ENCODE measurements around the gene BOK.
"Not testable (repeated sequence)": the region's sequence is repeated elsewhere in the genome, so short reads cannot be mapped to it uniquely, and the experiment has no call there.

The BOK gene, protein sequence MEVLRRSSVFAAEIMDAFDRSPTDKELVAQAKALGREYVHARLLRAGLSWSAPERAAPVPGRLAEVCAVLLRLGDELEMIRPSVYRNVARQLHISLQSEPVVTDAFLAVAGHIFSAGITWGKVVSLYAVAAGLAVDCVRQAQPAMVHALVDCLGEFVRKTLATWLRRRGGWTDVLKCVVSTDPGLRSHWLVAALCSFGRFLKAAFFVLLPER

DNA sequence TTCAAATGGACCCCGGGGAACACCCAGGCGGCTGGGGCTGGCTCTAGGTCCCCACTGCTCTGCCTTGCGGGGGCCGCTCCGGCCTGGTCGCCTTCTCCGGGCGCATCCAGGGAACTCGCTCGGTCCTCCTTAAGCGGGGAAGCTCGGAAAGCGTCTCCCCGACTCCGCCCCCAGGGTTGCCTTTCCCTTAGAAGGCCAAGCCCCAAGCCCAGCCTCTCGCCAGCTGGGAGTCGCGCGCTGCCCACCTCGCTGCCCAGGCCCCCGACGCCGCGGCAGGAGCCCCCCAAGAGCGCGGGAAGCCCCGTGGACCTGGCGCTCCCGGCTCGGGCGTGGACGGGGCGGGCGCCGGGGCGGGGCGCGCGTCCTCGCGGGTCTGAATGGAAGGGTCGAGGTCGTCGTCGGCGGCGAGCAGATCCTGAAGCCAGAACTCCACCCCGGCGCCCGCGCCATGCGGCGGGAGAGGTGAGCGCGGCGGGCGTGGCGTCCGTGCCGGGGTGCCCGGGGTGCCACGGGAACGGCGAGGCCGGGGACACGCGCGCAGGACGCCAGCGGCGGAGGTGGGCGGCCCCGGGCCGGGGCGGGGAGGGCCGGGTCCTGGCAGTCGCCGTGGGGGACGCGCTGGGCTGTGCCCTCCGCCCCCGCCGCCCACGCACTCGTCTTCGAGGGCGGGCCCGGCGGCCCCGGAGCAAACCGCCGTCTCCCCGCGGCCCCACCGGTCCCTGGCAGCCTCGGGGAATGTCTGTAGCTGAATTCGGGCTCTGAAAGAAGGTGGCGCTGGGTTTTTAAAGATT is at the start of gene BOK:
BOK (plus strand) TSS at position 214 of the 791 bp plus-strand sequence. CDS start 739 bp downstream, outside the sequence.
- no peak for DNase-seq (ENCODE audit: low read depth in 2 of 2)

DNA sequence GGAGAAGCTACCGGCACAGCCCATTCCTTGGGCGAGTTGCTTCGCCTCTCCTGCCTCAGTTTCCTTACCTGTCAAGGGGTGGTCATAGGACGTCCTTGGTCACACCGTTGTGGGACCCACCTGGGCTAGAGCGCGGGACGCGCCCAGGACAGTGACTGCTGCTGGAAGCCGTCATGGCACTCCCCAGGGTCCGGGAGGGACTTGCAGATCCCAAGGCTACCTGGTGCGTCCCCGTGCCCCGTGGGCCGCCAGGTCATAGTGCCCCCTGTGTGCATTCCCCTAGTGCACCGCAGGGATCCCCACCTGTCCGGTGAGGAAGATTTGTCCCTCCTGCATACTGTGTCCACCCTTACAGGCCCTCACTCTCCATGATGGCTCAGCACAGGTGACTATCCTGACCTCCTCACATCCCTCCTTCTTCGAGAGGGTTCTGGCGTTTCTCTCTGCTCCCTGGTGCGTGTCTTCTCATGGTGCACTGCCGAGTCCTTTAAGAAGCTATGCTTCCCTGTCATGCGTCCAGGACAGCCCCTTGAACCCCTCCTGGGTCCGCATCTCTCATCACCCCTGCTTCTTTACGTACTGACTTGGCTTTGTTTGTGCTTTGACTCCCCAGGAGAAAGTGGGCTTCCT is 49.3 kb upstream of the BOK start:
- no peak for DNase-seq (ENCODE audit: low read depth in 2 of 2)

DNA sequence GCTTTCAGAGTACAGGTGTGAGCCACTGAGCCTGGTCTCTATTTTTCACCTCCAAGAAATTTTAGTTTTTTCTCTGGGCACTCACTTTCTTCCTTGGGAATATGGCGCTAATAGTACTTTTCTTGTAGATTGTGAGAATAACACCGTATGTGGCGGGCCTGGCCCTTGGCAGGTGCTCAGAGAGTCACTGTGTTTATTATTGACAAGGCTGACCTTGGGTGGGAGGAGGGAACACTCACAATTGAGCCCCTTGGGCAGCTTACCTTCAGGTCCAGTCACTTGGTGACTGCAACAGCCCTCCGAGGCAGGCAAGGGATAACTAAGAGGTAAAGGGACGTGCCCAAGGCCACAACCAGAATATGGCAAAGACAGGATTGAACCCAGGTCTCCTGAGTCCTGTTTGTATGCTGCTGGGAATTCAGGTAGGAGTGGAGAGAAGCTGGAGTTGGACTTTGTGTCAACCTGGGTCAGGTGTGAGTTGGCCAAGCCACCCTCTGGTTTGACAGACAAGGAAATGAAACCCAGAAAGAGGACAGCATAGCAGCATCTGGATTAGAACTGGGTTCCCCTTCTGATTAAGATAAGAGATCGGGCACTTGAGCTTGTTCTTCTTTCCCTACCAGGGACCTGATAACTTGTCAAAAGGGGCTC is 47.3 kb upstream of the BOK start:
- no peak for DNase-seq (ENCODE audit: low read depth in 2 of 2)

DNA sequence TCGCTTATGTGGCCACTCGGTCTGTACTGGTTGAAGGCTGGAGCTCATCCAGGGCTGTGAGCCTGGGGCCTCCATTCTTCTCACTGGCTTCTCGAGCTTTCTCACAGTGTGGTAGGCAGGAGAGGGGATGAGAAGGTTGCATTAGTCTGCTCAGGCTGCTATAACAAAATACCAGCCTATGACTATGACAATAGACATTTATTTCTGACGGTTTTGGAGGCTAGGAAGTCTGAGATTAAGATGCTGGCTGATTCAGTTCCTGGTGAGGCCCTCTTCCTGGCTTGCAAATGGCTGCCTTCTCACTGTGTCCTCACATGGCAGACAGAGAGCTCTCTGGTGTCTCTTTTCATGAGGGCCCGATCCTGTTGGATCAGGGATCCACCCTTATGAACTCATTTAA is 44.0 kb upstream of the BOK start:
- no peak for DNase-seq (ENCODE audit: low read depth in 2 of 2)

DNA sequence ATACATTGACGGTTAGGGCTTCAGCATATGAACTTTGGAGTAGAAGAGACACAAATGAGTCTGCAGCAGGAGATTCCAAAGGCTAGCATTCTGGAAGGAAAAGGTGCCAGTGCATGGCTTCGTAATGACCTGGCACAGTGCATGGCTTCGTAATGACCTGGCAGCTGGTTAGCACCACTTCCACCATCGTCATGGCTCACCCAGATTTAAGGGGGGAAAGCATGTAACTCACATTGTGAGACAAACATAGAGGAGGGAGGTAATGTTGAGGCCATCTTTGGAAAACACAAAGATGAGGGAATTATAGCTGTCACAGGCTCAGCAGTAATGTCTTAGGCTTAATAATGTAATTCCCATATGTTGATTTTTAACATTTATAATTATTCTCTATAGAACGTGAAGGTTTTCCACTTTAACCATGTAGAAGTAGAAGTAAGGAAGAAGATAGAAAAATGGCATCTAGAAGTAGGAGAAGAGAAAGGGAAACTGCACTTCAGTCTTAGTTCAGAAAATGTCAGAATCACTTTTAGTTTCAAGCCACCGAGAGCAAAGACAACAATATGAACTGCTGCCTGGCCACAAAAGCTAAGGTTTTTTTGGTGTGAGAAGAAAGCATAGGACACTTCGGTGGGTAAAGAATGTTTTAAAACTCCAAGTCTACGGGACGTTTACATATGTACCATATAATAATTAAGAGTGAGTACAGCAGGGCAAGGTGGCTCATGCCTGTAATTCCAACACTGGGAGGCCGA is 43.4 kb upstream of the BOK start:
- no peak for DNase-seq (ENCODE audit: low read depth in 2 of 2)

DNA sequence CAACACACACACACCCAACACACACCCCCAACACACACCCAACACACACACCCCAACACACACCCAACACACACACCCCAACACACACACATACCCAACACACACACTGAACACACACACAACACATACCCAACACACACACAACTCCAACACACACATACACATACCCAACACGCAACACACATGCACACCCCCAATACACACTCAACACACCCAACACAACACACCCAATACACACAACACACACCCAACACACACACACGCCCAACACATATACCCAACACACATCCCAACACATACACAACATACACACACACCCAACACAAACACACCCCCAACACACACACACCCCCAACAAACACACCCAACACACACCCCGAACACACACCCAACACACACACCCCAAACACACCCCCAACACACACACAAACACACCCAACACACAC is 42.0 kb upstream of the BOK start:
- no peak for DNase-seq (ENCODE audit: low read depth in 2 of 2)

DNA sequence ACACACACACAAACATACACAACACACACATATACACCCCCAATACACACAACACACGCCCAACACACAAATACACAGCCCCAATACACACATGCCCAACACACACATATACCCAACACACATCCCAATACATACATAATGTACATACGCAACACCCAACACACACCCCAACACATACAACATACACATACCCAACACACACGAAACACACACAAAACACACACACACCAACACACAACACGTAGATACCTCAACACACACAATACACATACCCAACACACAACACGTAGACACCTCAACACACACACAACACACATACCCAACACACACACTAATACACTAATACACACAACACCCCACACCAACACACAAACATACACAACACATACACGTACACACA is 41.2 kb upstream of the BOK start:
- DNase-seq (ENCODE audit: low read depth in 2 of 2) = no peak

DNA sequence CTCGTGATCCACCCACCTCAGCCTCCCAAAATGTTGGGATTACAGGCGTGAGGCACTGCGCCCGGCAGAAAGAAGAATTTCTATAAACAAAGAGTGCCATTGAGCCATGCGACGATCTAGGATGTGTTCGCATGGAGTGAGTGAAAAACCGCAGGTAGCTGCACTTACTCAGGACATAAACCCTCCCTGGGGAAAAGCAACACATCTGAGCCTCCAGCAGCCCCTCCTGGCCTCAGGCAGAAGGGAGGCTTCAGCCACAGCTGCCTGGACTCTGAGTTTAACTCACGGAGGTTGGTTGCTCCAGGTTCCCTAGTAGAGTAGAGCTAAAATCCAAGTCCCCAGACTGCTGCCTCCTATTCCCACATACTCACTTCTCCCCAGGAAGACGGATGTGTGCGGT is 38.9 kb upstream of the BOK start:
- DNase-seq (ENCODE audit: low read depth in 2 of 2) = no peak

DNA sequence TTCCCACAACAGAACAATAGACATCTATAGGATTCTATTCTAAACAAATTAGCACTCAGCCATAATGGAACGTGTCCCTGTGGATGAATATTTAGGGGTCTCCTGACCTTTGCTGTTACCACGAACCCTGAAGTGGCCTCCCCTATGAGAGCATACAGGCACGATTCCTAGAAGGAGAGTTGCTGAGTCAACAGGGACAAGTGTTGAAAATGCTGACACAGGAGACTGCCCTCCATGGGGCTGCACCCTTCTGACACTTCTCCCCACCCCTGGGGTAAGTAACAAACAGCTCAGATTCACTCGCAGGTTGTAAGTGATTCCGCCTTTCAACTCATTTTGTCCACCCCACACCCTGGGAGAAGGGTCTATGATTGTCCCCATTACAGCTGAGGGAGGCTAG is 36.1 kb upstream of the BOK start:
- no peak for DNase-seq (ENCODE audit: low read depth in 2 of 2)

DNA sequence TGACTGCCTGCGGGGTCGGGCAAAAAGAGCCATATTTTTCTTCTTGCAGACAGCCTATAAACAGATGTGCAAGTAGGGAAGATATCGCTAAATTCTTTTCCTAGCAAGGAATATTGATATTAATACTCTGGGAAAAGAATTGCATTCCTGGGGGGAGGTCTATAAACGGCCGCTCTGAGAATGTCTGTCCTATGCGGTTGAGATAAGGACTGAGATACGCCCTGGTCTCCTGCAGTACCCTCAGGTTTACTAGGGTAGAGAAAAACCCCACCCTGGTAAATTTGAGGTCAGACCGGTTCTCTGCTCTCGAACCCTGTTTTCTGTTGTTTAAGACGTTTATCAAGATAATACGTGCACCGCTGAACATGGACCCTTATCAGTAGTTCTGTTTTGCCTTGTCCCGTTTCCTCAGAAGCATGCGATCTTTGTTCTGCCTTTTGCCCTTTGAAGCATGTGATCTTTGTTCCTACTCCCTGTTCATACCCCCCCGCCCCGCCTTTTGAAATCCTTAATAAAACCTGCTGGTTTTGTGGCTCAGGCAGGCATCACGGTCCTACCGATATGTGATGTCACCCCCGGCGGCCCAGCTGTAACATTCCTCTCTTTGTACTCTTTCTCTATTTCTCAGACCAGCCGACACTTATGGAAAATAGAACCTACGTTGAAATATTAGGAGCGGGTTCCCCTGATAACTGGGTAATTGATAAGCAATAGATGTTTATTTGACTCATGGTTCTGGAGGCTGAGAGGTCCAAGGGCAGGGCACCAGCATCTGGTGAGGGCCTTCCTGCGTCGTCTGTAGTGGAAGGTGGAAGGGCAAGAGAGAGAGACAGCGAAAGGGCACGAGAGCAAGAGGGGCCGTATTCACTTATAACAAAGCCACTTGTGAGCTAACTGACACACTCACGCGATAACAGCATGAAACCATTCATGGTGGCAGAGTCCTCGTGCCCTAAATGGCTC is 32.4 kb upstream of the BOK start:
- not testable (repeated sequence) for DNase-seq (ENCODE audit: low read depth in 2 of 2)

DNA sequence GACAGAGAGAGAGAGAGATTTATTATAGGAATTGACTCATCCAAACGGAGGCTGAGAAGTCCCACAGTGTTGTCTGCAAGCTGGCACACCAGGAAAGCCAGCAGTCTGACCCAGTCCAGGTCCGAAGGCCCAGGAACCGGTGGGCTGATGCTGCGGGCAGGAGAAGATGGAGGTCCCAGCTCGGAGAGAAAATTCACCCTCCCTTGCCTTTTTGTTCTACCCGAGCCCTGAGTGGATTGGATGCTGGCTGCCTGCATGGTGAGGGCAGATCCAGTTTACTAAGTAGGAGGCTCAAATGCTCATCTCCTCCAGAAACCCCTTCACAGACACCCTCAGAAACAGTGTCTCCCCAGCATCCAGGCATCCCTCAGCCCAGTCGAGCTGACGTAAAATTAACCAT is 28.0 kb upstream of the BOK start:
- DNase-seq (ENCODE audit: low read depth in 2 of 2) = no peak

DNA sequence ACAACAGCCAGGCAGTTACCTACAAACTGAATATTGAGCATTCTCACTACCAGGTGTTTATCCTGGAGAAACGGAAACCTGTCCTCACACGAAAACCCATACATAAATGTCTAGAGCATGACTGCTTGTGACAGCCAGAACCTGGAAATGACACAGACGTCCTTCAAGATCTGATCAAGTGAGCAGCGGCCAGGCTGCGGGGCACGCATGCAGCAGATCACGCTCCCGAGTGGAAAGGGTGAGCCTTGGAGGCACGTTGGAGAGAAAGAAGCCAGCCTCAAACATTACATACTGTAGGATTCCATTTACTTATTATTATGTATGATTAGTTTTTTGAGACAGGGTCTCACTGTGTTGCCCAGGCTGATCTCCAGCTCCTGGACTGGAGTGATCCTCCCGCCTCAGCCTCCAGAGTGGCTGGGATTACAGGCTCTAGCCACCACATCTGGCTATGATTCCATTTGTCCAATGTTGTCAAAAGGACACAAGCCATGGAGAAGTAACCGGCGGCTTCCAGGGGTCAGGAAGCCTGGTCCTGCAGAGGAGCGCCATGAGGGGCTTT is 27.3 kb upstream of the BOK start:
- DNase-seq (ENCODE audit: low read depth in 2 of 2) = no peak

DNA sequence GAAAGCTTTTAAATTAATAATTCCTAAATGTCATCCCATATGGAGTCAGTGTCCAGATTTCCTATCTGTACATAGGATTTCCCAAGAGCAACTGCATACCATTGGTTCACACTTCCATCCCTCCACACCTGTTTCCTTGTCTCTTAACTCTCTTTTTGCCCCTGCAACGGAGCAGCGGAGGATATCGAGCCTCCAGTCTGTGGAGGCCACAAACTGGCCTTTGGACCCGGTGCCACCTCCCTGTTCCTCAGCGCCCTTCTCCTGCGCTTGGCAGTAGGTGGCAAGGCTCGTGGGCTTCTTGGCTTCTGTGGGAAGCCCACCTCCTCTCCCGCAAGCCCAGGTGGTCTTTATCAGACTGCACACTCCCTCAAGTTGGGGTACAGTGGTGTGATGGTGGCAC is 26.4 kb upstream of the BOK start:
- no peak for DNase-seq (ENCODE audit: low read depth in 2 of 2)

DNA sequence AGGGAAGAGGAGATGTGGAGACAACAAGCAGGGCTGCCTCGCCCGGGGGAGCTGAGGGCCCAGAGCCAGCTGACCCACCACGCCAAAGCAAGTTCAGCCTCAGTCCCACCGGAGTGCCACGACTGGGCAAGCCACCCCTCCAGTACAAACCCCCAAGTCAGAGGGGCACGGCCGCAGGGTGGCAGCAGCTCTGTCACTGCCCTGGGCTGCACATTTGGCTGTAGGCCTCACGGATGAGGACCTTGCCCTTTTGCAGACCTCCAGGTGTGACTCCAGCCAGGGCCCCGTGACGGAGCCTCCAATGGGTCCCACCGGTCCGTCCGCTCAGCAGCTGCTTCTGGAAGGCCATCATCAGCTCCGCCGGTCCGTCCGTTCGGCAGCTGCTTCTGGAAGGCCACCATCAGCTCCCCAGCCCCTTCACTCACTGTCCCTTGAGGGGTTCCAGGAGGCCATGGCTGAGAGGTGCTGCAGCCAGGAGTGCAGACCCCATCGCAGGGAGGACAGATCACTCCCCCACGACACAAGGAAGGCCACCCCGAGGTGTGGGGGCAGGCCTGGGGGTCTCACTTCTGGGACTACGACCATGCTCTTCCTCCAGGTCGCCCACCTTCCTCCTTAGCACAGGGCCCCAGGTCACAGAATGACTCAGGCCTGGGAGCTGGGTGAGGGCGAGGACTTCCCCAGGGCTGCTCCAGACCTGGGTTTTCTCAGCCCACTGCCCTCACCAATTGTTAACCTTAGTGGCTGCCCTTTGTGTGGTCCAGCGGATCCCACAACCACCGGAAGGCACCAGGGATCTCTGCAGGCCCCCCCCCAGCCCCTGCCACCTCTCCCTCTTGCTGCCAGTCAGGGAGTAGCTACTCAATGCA is 25.6 kb upstream of the BOK start:
- no peak for DNase-seq (ENCODE audit: low read depth in 2 of 2)

DNA sequence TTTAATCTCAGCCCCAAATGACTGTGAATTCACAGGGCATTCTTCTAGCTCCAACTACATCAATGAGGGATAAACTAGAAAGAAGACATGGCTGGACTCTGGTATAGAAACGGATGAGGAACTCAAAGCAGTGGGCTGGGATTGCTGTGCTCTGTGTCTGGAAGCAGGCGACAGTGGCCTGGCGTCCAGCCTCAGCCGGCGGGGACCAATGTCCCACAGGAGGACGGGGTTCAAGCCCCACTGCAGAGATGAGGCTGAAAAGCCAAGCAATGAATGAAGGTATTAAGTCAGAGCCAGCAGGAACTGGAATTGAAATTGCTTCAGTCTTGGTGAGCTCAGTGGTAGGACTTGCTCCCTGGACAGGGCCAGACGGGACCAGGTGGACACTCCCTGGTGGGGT is 24.3 kb upstream of the BOK start:
- DNase-seq (ENCODE audit: low read depth in 2 of 2) = no peak

DNA sequence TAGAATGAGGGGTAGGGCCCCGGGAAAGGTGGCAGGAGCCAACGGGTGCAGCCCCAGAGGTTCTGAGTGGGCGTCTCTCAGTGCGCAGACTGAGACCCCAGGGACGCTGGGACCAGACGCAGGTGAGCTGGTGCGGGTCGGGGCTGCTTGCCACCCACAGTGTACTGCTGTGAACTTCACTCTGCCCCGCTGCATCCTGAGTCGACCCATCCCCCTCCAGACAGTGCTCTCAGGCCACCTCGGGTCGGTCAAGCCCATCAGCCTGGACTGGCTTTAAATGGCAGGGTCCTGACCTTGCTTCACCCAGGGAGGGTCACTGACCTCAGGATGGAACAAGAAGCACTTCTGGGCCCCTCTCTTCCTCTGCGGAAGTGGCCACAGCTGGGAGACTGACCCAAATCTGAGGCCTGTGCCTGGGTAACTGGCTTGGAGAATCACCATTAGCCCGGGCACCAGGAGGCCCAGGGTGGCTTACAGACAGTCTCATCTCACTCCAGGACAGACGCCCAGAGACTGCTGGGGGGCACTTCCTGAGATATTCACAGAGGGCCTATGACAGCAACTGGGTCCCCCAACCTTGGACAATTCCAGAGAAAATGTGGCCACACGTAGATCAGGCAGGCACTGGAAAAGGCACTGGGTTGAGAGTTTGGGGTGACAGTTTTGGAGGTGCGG is 23.7 kb upstream of the BOK start:
- DNase-seq (ENCODE audit: low read depth in 2 of 2) = no peak

DNA sequence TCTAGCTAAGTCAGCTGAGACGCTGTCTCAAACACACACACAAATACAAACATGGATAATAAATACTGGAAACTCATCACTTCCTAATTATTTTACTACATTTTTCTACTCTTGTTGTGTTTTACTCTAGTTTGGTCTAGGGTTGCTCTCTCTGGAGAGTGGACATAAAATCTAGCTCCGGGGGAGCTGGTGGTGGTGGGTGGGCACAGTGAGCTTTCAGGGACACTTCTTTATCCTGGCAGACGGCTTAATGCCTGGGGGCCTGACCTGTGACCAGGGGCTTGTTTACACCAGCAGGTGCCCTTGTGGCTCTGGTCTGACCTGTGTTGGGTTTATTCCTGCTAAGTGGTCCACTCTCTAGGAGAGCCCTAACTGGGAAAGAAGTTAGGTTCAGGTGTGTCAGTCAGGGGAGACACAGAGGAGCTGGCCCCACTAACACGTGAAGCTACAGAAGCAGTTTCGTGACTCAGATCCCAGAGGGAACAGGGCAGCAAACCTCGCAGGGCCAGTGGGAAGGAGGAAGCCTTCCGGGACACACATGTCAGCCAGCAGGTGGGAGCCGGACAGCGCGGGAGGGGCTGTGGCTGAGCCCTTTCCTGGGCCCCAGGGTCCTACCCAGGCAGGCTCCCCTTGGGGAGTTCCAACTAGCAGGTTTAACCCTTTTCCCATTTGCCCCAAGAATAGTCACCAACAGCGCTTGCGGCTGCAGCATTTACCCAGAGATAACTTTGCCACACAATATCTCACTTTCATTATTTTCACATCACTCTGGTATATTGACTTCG is 22.5 kb upstream of the BOK start:
- no peak for DNase-seq (ENCODE audit: low read depth in 2 of 2)
